CD4-positive, alpha-beta T cell treated with Interleukin-17A for 1 hour (primary cell): Measurements from ENCODE around the gene XYLT1.

Experiments used
- DNase-seq: peaks from one replicate; pipeline ENCODE4 v3.0.0-alpha.2; 2020

Gene XYLT1

GRCh38 chr16:17130733-17131132 lies 340.0 kb downstream of the XYLT1 start:
- DNase-seq: no peak

- no peak for DNase-seq
Observed at GRCh38 chr16:17129971-17130370, 340.8 kb downstream of the XYLT1 start.

- DNase-seq: no peak
Observed at GRCh38 chr16:17128791-17129190, 342.0 kb downstream of the XYLT1 start.

DNA sequence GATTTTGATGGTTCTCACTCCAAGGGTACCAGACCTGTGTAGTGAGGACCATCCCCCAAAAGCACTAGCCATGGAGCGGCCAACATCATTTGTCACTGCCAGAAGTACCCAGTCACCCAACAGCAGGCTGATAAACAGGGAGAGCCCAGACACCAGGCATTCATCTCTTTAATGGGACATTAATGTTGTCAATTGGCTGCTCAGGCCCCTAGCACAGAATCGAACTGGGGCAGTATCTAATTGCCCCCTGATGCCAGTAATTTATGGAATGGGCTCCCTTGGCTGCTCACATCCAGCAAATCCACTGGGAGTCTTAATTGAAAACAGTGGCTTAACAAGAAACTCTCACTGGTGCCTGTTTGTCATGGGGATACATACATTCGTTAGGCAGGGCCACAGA lies 344.6 kb downstream of the XYLT1 start:
- DNase-seq: no peak

DNA sequence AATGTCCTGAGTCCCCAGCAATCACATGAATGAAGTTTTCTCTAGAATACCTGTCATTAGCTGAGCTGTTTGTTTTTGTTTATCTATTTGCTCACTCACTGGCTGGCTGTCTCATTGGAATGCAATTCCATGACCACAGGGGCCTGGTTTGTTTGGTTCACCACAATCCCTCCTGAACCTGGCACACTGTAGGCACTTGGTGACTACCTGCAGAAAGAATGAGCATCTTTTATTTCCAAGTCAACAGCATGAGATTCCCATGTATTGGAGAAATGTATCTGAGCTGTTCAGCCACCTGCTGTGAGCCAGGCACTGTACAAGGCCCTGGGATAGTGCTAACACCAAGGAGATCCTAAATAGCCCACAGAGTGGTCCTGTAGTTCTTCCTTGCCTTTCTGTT lies 345.1 kb downstream of the XYLT1 start:
- DNase-seq: no peak

- DNase-seq: no peak
Observed at GRCh38 chr16:17117906-17118577, 352.7 kb downstream of the XYLT1 start.

GRCh38 chr16:17116595-17117322 lies 354.0 kb downstream of the XYLT1 start:
- DNase-seq: no peak

DNA sequence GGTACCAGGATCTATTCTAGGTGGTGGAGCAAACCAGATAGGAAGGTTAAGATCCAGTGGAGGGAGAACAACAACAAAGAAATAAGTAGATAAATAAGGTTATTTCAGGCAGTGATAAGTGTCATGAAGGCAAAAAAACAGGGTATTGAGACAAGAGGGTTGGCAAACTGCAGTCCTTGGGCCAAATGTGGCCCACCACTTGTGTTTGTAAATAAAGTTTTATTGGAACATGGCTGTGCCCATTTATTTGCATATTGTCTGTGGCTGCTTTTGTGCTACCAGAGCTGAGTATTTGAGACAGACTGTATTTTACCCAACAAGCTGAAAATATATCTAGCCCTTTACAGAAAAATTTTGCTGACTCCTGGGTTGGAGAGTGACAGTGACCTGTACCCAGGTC lies 361.3 kb downstream of the XYLT1 start:
- no peak for DNase-seq

GRCh38 chr16:17108596-17108995 lies 362.2 kb downstream of the XYLT1 start:
- DNase-seq: no peak

DNA sequence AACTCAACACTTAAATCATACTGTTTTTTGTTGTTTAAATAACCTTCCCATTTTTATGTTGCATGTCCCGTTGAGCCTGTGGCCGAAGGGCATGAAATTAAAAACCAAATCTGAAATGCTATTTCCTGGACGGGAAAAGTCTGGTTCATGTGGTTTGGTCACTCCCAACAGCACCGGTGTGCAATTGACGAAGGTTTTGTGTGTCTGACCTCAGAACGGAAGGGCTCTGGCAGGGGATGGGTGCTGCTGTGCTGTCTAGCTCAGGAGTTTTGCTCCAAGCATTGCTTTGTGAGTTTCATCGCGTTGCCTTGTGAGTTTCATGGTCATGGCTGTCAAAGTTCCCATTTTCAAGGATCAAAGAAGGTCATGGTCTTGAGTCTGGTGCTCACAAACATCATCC lies 363.3 kb downstream of the XYLT1 start:
- DNase-seq: no peak

DNA sequence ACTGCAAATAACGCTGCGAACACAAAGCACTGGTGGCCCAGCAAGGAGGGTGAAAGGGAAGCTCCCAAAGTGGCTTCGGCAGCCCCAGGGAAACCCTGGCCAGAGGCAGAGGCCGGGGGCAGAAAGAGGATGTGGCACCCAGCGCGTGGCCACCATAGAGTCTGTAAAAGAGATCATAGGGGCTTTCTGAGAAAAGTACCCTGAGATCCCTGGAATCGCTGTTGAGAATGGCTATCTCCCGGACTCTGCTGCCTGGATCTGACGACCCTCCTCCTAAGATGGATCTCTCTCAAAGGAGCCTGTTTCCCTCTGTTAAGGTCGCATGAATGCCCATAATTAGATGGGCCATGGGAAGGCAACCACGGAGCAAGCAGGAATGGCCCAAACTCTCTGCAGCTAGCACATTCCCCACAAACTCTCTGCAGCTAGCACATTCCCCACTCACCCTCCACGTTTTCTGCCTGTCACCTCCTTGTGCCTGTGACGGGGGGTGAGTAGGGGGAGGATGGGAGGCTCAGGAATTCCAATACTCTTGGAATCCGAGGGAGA lies 364.4 kb downstream of the XYLT1 start:
- no peak for DNase-seq

DNA sequence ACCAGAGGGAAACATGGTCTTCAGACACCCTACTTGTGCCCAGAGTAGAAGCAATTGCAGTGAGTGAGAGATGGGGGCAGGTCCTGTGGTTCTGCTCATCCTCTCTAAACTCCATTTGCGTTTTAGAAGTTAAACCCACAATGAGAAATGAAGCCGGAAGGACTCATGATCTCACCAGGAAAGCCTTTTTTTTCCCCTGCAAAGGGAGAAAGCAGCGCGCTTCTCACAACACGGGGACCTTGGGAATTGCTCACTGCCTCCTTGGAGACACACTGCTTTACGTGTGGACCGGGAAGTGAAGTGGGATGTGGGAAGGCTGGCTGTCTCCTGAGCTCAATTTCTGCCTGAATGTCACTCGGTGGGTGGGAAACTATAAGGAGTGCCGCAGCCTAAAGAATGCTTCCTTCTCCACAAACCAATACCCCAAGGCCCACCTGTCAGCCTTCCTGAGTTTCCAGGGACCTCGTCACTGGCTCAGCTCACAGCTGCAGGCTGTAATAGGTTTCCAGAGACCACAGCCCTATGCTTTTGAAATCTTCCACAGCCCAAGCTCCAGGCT lies 365.4 kb downstream of the XYLT1 start:
- peak; percentile 1 for DNase-seq

- DNase-seq: no peak
Observed at GRCh38 chr16:17104654-17105053, 366.1 kb downstream of the XYLT1 start.

GRCh38 chr16:17103216-17103615 lies 367.5 kb downstream of the XYLT1 start:
- DNase-seq: no peak

- no peak for DNase-seq
Observed at GRCh38 chr16:17101646-17102045, 369.1 kb downstream of the XYLT1 start.

- no peak for DNase-seq
Observed at GRCh38 chr16:17098685-17099084, 372.1 kb downstream of the XYLT1 start.

DNA sequence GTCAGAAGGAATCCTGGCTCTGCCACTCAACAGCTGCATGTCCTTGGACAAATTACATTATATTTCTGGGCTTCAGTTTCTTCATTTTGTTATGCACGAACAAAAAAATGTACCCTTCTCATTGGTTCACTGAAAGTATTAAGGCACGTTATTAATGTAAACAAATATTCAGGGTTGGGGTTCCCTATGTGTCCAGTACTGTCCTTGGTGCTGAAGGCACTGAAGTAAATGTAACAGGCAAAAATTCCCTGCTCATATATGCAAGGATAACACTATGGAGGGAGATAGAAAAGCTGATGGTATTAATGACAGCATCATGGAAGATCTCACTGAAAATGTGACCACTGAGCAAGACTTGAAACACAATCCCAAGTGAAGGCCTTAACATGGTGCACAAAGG lies 386.6 kb downstream of the XYLT1 start:
- DNase-seq: no peak

- no peak for DNase-seq
Observed at GRCh38 chr16:17083628-17084027, 387.1 kb downstream of the XYLT1 start.

DNA sequence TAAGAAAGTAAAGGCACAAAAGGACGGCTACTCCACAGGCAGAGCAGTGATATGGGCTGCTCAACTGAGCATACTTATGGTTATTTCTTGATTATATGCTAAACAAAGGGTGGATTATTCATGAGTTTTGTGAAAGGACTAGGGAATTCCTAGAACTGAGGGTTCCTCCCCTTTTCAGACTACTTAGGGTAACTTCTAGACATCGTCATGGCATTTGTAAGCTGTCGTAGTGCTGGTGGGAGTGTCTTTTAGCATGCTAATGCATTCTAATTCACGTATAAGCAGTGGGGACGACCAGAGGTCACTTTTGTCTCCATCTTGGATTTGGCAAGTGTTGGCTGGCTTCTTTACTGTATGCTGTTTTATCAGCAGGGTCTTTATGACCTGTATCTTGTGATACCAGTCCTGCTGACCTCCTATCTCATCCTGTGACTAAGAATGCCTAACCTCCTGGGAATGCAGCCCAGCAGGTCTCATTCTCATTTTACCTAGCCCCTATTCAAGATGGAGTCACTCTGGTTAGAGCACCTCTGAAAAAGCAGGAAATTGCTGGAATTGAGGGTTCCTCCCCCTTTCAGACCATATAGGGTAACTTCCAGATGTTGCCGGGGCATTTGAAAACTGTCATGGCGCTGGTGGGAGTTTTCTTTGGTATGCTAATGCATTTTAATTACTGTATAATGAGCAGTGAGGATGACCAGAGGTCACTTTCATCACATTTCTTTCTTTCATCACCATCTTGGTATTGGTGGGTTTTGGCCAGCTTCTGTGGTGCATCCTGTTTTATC lies 388.5 kb downstream of the XYLT1 start:
- DNase-seq: no peak

GRCh38 chr16:17080105-17080504 lies 390.7 kb downstream of the XYLT1 start:
- no peak for DNase-seq

DNA sequence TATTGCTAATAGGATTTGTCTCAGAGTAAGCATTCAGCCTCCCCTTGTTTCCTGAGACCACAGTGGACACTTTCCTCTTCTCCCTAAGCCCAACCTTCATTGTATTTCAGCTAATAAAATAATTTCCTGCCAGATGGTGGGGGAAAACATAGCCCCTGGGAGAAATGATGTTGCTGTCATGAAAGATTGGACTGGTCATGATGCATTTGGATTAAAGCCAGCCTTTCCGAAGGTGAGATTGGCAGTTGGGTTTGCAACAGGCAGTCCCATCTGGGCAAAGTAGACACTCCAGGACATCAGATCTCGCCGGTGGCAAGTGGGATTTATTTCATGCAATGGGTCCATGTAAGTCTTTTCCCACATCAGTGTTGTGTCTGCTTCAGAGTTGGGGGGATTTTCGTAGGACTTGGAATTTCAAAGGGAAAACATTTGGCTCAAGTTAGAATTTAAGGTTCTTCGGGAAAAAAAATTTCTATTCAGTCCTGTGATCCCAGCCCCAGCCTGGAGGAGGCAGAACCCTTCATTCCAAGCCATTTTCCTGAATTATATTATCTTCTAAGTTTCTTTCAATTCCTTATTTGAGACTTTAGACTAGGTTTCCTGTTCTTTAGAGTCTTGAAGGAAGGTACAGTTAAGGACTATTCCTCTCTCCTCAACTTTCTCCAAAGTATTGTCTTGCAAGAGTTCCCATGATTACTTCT lies 391.7 kb downstream of the XYLT1 start:
- no peak for DNase-seq

GRCh38 chr16:17076818-17077498 lies 393.8 kb downstream of the XYLT1 start:
- DNase-seq: no peak
